IPS DF 6.9 (cell line): Measurements from ENCODE around the gene FRMD5.
A peak's percentile ranks its signal among the peaks of the same experiment; 100 is the strongest.

ENCODE experiments used
- DNase-seq: peaks from one replicate; pipeline ENCODE4 v3.0.0-alpha.2; 2013; ENCODE audit warnings: low read depth, low spot score
- H3K27ac ChIP-seq: one replicate; pipeline ENCODE4 v1.5.1; 2013; ENCODE audit warnings: low read length, control low read depth
- H3K27me3 ChIP-seq: 2 replicates; pipeline ENCODE4 v1.6.1; 2013; ENCODE audit warnings: mild to moderate bottlenecking, low read length; ENCODE audit not compliant: control insufficient read depth, insufficient read depth
- H3K36me3 ChIP-seq: 2 replicates; pipeline ENCODE4 v1.6.1; 2013; ENCODE audit warnings: low read length; ENCODE audit not compliant: control insufficient read depth, insufficient read depth
- H3K4me1 ChIP-seq: 2 replicates; pipeline ENCODE4 v1.6.1; 2013; ENCODE audit warnings: low read length; ENCODE audit not compliant: control insufficient read depth, insufficient read depth
- H3K4me3 ChIP-seq: 2 replicates; pipeline ENCODE4 v1.5.1; 2013; ENCODE audit warnings: mild to moderate bottlenecking, low read length
- H3K9me3 ChIP-seq: 2 replicates; pipeline ENCODE4 v1.6.1; 2013; ENCODE audit warnings: low read length, inconsistent platforms; ENCODE audit not compliant: control insufficient read depth, insufficient read depth
- WGBS: extraction: QIAGEN DNeasy Blood & Tissue Kit; methylation state at CpG from one replicate; pipeline ENCODE4 v1.1.7; 2013; ENCODE audit warnings: mixed read lengths, missing lambda C conversion rate; ENCODE audit not compliant: insufficient read length, insufficient coverage; 5-methylcytosine and 5-hydroxymethylcytosine counted together

FRMD5 gene

DNA sequence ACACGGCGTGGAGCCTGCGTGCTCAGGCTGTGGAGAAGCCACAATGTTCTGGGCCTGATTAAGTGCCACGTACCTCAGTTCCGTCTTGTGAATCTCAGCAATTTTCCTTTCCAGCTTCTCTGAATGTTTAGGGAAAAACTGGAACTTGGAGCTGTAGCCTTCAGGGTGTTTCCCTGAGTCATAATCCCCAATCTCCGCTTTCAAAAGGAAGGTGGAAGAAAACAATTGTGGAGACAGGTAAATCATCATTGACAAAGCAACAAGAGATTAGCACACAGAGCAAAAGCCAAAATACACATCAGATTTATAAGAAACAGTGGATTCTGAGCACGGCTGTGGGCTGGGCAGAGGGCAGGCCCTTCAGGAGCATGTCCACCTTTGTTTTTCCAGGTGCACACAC lies 289.3 kb downstream of the FRMD5 start:
- Histone ChIP-seq H3K4me3 (no peak overlapping the region), H3K27me3 (no peaks in the 10 kb centered on the region), H3K36me3 (no peaks in the 10 kb centered on the region), H3K9me3 (no peaks in the 10 kb centered on the region), H3K27ac (no peak overlapping the region), H3K4me1 (no peaks in the 10 kb centered on the region; the same call in 1 of the 2 replicates)
- no peak for DNase-seq
- no CpG with 5 or more reads among the region's 7 CpGs for WGBS

DNA sequence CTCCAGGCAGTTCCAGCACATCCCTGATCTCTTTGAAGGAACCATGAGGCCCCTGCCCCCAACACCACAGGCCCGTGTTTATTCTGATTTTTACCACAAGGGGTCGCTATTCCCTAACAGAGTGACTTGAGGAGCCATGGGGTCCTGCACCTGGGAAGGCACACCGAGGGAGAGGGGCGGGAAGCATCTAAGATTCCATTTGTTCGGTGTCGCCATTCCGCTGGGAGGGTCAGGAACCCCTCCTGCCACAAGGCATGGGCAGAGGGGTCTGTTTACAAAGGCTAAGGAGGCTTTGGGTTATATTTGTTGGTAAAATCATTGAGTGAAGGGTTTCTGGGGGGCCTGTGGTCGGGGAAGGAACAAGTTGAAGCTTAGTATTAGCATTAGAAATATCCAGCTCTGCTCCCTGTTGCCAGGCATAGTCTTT lies 291.2 kb downstream of the FRMD5 start:
- no CpG with 5 or more reads among the region's 8 CpGs for WGBS
- Histone ChIP-seq H3K4me3 (no peak overlapping the region), H3K9me3 (no peaks in the 10 kb centered on the region), H3K36me3 (no peaks in the 10 kb centered on the region), H3K4me1 (no peaks in the 10 kb centered on the region; the same call in 1 of the 2 replicates), H3K27ac (no peak overlapping the region), H3K27me3 (no peaks in the 10 kb centered on the region)
- peak; percentile 84 for DNase-seq

DNA sequence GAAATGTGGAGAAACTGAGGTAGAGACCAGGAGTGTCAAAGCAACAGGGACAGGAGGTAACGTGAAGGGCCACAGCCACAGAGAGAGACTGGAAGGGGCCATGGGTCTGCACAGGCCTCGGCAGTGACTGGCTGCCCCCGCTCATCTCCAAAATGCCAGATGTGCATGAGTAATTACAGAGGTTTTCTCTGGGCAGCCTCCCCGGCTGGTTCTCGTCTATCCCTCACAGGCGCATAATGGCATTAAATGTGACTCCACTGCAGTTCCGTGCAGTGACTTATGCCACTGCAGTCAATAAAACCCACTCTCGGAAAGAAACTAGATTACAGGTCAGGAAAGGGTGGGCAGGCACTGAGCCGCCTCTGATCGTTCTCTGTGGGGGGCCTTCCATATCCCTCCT lies 293.6 kb downstream of the FRMD5 start:
- H3K27ac ChIP-seq = no peak overlapping the region
- no peaks in the 10 kb centered on the region for H3K27me3 ChIP-seq
- no peak for DNase-seq
- no peaks in the 10 kb centered on the region; the same call in 1 of the 2 replicates for H3K4me1 ChIP-seq
- H3K4me3 ChIP-seq = no peak overlapping the region
- no peaks in the 10 kb centered on the region for H3K36me3 ChIP-seq
- H3K9me3 ChIP-seq = no peaks in the 10 kb centered on the region
- no CpG with 5 or more reads among the region's 10 CpGs for WGBS

DNA sequence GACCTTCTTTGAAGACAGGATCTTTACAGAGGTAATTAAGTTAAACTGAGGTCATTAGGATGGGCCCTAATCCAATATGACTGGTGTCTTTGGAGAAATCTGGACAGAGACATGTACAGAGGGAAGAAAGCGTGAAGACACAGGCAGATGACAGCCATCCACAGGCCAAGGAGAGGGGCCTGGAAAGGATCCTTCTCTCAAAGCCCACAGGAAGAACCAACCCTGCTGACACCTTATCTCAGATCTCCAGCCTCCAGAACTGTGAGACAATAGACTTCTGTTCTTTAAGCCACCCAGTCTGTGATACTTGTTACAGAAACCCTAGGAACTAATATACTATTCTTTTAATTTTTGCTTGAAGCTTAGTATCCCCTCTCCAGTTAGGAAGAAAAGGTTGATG lies 294.1 kb downstream of the FRMD5 start:
- Histone ChIP-seq H3K9me3 (no peaks in the 10 kb centered on the region), H3K27ac (no peak overlapping the region), H3K4me1 (no peaks in the 10 kb centered on the region; the same call in 1 of the 2 replicates), H3K27me3 (no peaks in the 10 kb centered on the region), H3K36me3 (no peaks in the 10 kb centered on the region), H3K4me3 (no peak overlapping the region)
- DNase-seq = no peak
- no CpG with 5 or more reads among the region's 1 CpG for WGBS

DNA sequence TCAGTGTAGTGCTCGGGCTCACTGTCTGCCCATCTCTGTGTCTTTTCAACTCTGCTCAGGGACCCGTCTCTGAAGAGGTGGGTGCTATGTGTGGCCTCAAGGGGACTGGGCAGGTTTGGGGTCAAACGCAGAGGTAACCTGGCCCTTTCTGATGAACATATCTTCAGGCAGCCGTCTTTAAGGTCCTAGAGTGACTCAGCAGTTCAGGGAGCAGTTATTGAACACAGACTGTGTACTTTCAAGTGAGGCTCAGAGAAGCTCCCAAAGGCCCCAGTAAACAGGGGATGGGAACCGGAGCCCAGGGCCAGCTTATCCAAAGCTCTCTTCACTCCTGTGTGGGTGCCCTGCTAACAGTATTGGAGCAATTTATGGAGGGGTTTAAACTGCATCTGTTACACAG lies 295.1 kb downstream of the FRMD5 start:
- WGBS = no CpG with 5 or more reads among the region's 5 CpGs
- DNase-seq = no peak

DNA sequence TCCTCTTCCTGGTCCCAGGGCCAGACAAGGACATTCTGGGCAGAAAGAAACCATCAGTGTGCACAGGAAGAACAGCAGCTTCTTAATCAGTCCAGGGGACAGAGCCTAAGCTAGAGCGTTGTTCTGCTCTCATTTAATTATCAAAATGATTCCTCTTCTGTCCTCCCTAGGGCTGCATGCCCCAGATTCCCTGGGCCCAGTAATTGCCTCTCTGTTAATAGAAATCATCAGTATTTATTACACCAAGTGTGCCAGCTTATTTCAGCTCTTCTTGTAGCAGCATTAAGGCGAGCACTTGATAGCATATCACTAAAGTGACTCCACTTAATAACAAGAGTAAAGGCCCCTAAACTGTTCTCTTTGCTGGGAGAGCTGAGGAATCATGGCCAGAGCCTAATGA lies 296.2 kb downstream of the FRMD5 start:
- Histone ChIP-seq H3K4me1 (no peaks in the 10 kb centered on the region; the same call in 1 of the 2 replicates), H3K27me3 (no peaks in the 10 kb centered on the region), H3K9me3 (no peaks in the 10 kb centered on the region), H3K27ac (no peak overlapping the region), H3K4me3 (no peak overlapping the region), H3K36me3 (no peaks in the 10 kb centered on the region)
- no peak for DNase-seq
- WGBS = no CpG with 5 or more reads among the region's 2 CpGs

More for the DNA sequence above, 295.1 kb downstream of the FRMD5 start:
- Histone ChIP-seq H3K4me3 (no peak overlapping the region), H3K36me3 (no peaks in the 10 kb centered on the region), H3K4me1 (no peaks in the 10 kb centered on the region; the same call in 1 of the 2 replicates), H3K9me3 (no peaks in the 10 kb centered on the region), H3K27me3 (no peaks in the 10 kb centered on the region), H3K27ac (no peak overlapping the region)

DNA sequence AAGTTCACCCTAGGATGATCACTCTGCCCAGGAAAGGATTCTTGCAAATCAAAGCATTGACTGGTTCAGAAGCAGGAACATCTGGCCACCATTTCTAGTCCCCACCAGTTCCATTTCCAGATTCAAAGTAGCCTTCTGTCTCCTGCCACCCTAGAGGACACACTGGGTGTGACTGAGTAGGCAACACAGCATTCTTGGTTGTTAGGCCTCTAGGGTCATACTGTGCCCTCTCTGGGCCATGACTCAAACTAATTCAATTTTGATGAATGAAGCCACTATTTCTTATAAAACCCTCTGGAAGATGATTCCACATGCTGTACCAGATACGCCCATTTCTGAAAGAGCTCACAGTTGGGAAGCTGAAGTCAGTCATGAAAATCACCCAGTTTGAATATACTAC lies 298.5 kb downstream of the FRMD5 start:
- H3K4me3 ChIP-seq = no peak overlapping the region
- no peaks in the 10 kb centered on the region for H3K4me1 ChIP-seq
- no CpG with 5 or more reads among the region's 1 CpG for WGBS
- H3K36me3 ChIP-seq = no peaks in the 10 kb centered on the region
- no peak overlapping the region for H3K27ac ChIP-seq
- DNase-seq = no peak
- no peaks in the 10 kb centered on the region for H3K9me3 ChIP-seq
- no peaks in the 10 kb centered on the region for H3K27me3 ChIP-seq

DNA sequence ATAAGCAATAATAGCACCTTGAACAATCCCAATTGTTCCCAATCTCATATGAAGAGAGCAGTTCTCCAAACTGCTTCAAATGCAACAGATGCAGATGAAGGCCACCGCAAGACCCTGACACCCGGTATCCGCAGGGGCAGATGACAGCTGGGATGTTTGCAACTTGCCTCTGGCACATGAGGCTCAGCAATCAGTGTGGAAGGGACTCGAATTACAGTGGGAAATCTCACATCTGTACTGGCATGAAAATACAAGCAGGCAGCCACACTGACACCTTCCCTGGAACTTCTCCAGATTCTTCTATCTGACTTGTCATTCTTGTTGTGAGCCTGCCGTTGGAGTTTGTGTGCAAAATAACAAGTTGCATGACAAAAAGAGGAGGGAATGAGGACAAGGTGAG lies 299.5 kb downstream of the FRMD5 start:
- WGBS = no CpG with 5 or more reads among the region's 5 CpGs
- H3K4me3 ChIP-seq = no peak overlapping the region
- 0 out of 2 replicates have a peak, but pooled peaks cover under 1% of the 10 kb centered on the region for H3K36me3 ChIP-seq
- no peaks in the 10 kb centered on the region for H3K9me3 ChIP-seq
- H3K4me1 ChIP-seq = no peaks in the 10 kb centered on the region; the same call in 1 of the 2 replicates
- H3K27me3 ChIP-seq = no peaks in the 10 kb centered on the region
- no peak overlapping the region for H3K27ac ChIP-seq
- no peak for DNase-seq

DNA sequence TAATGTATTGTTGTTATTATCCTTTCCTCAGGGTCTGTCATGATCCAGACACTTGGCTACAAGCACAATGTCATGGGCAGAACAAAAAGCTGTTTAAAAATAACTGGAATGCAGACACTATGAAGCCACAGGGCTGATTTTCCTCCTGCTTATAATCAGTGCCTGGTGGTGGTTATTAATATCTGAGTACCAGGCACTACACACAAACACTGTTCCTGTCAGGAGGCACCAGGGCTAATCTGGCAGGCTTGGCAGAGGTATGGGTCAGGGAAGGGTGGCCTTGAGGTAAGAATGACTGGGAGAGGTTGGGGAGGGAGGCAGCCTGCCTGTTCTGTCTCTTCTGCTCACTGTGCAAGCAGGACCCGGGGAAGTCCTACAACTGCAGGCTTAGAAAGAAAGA lies 301.1 kb downstream of the FRMD5 start:
- Histone ChIP-seq H3K36me3 (0 out of 2 replicates have a peak, but pooled peaks cover 2% of the 10 kb centered on the region), H3K4me3 (no peak overlapping the region), H3K4me1 (peaks cover 2% of the 10 kb centered on the region; the same call in 1 of the 2 replicates), H3K27me3 (no peaks in the 10 kb centered on the region), H3K27ac (no peak overlapping the region), H3K9me3 (no peaks in the 10 kb centered on the region)
- no CpG with 5 or more reads among the region's 1 CpG for WGBS
- no peak for DNase-seq

DNA sequence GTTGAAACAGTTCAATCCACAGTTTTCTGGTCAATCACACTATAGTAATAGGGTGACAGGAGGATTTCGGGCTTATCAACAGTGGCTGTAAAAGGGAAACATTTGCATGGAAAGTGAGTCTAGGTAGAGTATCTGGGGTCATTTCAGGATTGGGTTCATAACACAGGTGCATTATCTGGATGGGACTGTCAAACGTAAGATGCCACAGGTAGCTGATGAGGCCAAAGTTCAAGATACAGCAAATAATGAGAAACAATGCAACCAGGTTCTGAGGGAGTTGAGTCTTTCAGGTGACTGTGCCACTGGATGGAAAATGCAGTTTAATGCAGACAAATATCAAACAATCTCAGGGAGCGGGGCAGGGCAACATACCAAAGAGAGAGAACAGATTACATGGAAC lies 306.0 kb downstream of the FRMD5 start:
- no peak overlapping the region for H3K4me3 ChIP-seq
- DNase-seq = no peak
- no peaks in the 10 kb centered on the region for H3K27me3 ChIP-seq
- no peak overlapping the region for H3K27ac ChIP-seq
- H3K9me3 ChIP-seq = no peaks in the 10 kb centered on the region
- no CpG with 5 or more reads among the region's 3 CpGs for WGBS
- H3K36me3 ChIP-seq = 0 out of 2 replicates have a peak, but pooled peaks cover 2% of the 10 kb centered on the region
- peaks cover 2% of the 10 kb centered on the region; the same call in 1 of the 2 replicates for H3K4me1 ChIP-seq

DNA sequence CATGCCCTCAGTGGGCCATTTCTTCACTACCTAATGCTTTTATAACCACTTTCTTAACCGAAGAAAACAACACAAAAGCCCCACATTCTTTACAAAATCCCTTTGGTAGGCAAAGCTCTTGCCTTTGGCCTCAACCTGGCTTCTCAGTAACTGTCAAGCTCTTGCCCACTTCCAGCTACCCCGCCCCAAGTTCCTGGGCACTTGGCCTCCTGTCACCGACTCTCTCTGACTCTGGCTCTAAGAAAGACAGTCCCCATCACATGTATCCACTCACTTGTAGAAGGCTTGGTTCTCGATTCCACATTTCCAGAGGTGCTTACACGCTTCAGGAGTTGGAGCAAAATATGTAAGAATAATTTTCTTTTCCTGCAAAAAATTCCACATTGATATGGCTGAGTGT lies 307.2 kb downstream of the FRMD5 start:
- Histone ChIP-seq H3K36me3 (0 out of 2 replicates have a peak, but pooled peaks cover 2% of the 10 kb centered on the region), H3K9me3 (no peaks in the 10 kb centered on the region), H3K27ac (no peak overlapping the region), H3K4me3 (no peak overlapping the region), H3K27me3 (no peaks in the 10 kb centered on the region), H3K4me1 (peaks cover 2% of the 10 kb centered on the region; the same call in 1 of the 2 replicates)
- no CpG with 5 or more reads among the region's 5 CpGs for WGBS
- DNase-seq = no peak
